ENCODE results near the gene SNX8.

The SNX8 gene

GRCh38 chr7:2220506-2220905 is 93.7 kb downstream of the SNX8 start:
- no peak overlapping the region for H2BK120ac ChIP-seq (ENCODE audit: insufficient read depth, low read length, poor library complexity)
- H3K9ac ChIP-seq (ENCODE audit: low read length): no peak overlapping the region
- H3K4me3 ChIP-seq (ENCODE audit: low read depth, low read length): no peak overlapping the region
- H3K9me3 ChIP-seq (ENCODE audit: insufficient read depth, low read depth, low read length): peaks cover 3% of the 10 kb centered on the region
- no peak overlapping the region for H3K14ac ChIP-seq (ENCODE audit: low read length)
- no peak overlapping the region for H2BK12ac ChIP-seq (ENCODE audit: low read length)
- no peak overlapping the region for H3K27ac ChIP-seq (ENCODE audit: low read depth, low read length)
- H3K23ac ChIP-seq (ENCODE audit: low read length): no peak overlapping the region
- H4K8ac ChIP-seq (ENCODE audit: low read depth, low read length): no peak overlapping the region
- H3K36me3 ChIP-seq (ENCODE audit: control insufficient read depth in 1 of 2, insufficient read depth in 2 of 2, low read length in 2 of 2): peaks cover 81 to 85% of the 10 kb centered on the region in 2 experiments
- H2AFZ ChIP-seq (ENCODE audit: insufficient read depth, low read length, poor library complexity): no peak overlapping the region
- H3K79me1 ChIP-seq (ENCODE audit: low read length): no peaks in the 10 kb centered on the region
- no peak overlapping the region for H3K4ac ChIP-seq (ENCODE audit: low read depth, low read length)
- no peaks in the 10 kb centered on the region for H3K27me3 ChIP-seq (ENCODE audit: insufficient read depth, low read length)
- H4K12ac ChIP-seq (ENCODE audit: low read depth, low read length): no peak overlapping the region
- H3K18ac ChIP-seq (ENCODE audit: low read length): no peak overlapping the region
- no peaks in the 10 kb centered on the region for H3K79me2 ChIP-seq (ENCODE audit: control insufficient read depth, insufficient read depth, low read length, poor library complexity)
- no peak overlapping the region for H3K4me2 ChIP-seq (ENCODE audit: low read length)
- no peak overlapping the region for H2AK5ac ChIP-seq (ENCODE audit: low read length)
- H4K91ac ChIP-seq (ENCODE audit: low read depth, low read length): no peak overlapping the region
- no peak overlapping the region for H2BK5ac ChIP-seq (ENCODE audit: low read depth, low read length, poor library complexity)
- no peak for DNase-seq
- WGBS (ENCODE audit: extremely low coverage, insufficient coverage, insufficient read length): no CpG with 5 or more reads among the region's 16 CpGs
- no peaks in the 10 kb centered on the region for H3K4me1 ChIP-seq (ENCODE audit: control insufficient read depth in 1 of 2, insufficient read depth in 2 of 2, low read length in 2 of 2)

- Histone ChIP-seq H2BK12ac (ENCODE audit: low read length) (no peak overlapping the region), H3K4me1 (ENCODE audit: control insufficient read depth in 1 of 2, insufficient read depth in 2 of 2, low read length in 2 of 2) (no peaks in the 10 kb centered on the region), H3K9me3 (ENCODE audit: insufficient read depth, low read depth, low read length) (peaks cover 2% of the 10 kb centered on the region), H3K14ac (ENCODE audit: low read length) (no peak overlapping the region), H3K27me3 (ENCODE audit: insufficient read depth, low read length) (no peaks in the 10 kb centered on the region), H2AFZ (ENCODE audit: insufficient read depth, low read length, poor library complexity) (no peak overlapping the region), H3K36me3 (ENCODE audit: control insufficient read depth in 1 of 2, insufficient read depth in 2 of 2, low read length in 2 of 2) (peaks cover 79 to 83% of the 10 kb centered on the region in 2 experiments), H3K79me1 (ENCODE audit: low read length) (no peaks in the 10 kb centered on the region), H3K79me2 (ENCODE audit: control insufficient read depth, insufficient read depth, low read length, poor library complexity) (no peaks in the 10 kb centered on the region), H3K4me2 (ENCODE audit: low read length) (no peak overlapping the region), H4K8ac (ENCODE audit: low read depth, low read length) (no peak overlapping the region), H2BK120ac (ENCODE audit: insufficient read depth, low read length, poor library complexity) (no peak overlapping the region), H2AK5ac (ENCODE audit: low read length) (no peak overlapping the region), H3K9ac (ENCODE audit: low read length) (no peak overlapping the region), H3K4ac (ENCODE audit: low read depth, low read length) (no peak overlapping the region), H3K27ac (ENCODE audit: low read depth, low read length) (no peak overlapping the region), H2BK5ac (ENCODE audit: low read depth, low read length, poor library complexity) (no peak overlapping the region), H4K91ac (ENCODE audit: low read depth, low read length) (no peak overlapping the region), H4K12ac (ENCODE audit: low read depth, low read length) (no peak overlapping the region), H3K18ac (ENCODE audit: low read length) (no peak overlapping the region), H3K23ac (ENCODE audit: low read length) (no peak overlapping the region), H3K4me3 (ENCODE audit: low read depth, low read length) (no peak overlapping the region)
- DNase-seq: no peak
- no CpG with 5 or more reads among the region's 19 CpGs for WGBS (ENCODE audit: extremely low coverage, insufficient coverage, insufficient read length)
Measured at GRCh38 chr7:2220030-2220429, 94.2 kb downstream of the SNX8 start.

GRCh38 chr7:2219606-2220005 is 94.6 kb downstream of the SNX8 start:
- WGBS (ENCODE audit: extremely low coverage, insufficient coverage, insufficient read length): no CpG with 5 or more reads among the region's 8 CpGs
- no peak overlapping the region for H3K4me3 ChIP-seq (ENCODE audit: low read depth, low read length)
- DNase-seq: no peak

GRCh38 chr7:2219136-2219535 is 95.1 kb downstream of the SNX8 start:
- Histone ChIP-seq H3K9ac (ENCODE audit: low read length) (no peak overlapping the region), H4K8ac (ENCODE audit: low read depth, low read length) (no peak overlapping the region), H3K36me3 (ENCODE audit: control insufficient read depth in 1 of 2, insufficient read depth in 2 of 2, low read length in 2 of 2) (peaks cover 77 to 81% of the 10 kb centered on the region in 2 experiments), H2AFZ (ENCODE audit: insufficient read depth, low read length, poor library complexity) (no peak overlapping the region), H3K23ac (ENCODE audit: low read length) (no peak overlapping the region), H2AK5ac (ENCODE audit: low read length) (no peak overlapping the region), H4K12ac (ENCODE audit: low read depth, low read length) (no peak overlapping the region), H2BK120ac (ENCODE audit: insufficient read depth, low read length, poor library complexity) (no peak overlapping the region), H3K27me3 (ENCODE audit: insufficient read depth, low read length) (no peaks in the 10 kb centered on the region), H4K91ac (ENCODE audit: low read depth, low read length) (no peak overlapping the region), H3K9me3 (ENCODE audit: insufficient read depth, low read depth, low read length) (peaks cover 4% of the 10 kb centered on the region), H2BK5ac (ENCODE audit: low read depth, low read length, poor library complexity) (no peak overlapping the region), H3K4me2 (ENCODE audit: low read length) (no peak overlapping the region), H3K79me1 (ENCODE audit: low read length) (no peaks in the 10 kb centered on the region), H3K4me3 (ENCODE audit: low read depth, low read length) (no peak overlapping the region), H3K4ac (ENCODE audit: low read depth, low read length) (no peak overlapping the region), H3K79me2 (ENCODE audit: control insufficient read depth, insufficient read depth, low read length, poor library complexity) (no peaks in the 10 kb centered on the region), H3K14ac (ENCODE audit: low read length) (no peak overlapping the region), H2BK12ac (ENCODE audit: low read length) (no peak overlapping the region), H3K27ac (ENCODE audit: low read depth, low read length) (no peak overlapping the region), H3K4me1 (ENCODE audit: control insufficient read depth in 1 of 2, insufficient read depth in 2 of 2, low read length in 2 of 2) (no peaks in the 10 kb centered on the region), H3K18ac (ENCODE audit: low read length) (no peak overlapping the region)
- no peak for DNase-seq
- WGBS (ENCODE audit: extremely low coverage, insufficient coverage, insufficient read length): no CpG with 5 or more reads among the region's 15 CpGs

More at GRCh38 chr7:2219606-2220005, 94.6 kb downstream of the SNX8 start:
- Histone ChIP-seq H2BK120ac (ENCODE audit: insufficient read depth, low read length, poor library complexity) (no peak overlapping the region), H3K27ac (ENCODE audit: low read depth, low read length) (no peak overlapping the region), H3K18ac (ENCODE audit: low read length) (no peak overlapping the region), H3K36me3 (ENCODE audit: control insufficient read depth in 1 of 2, insufficient read depth in 2 of 2, low read length in 2 of 2) (peaks cover 77 to 81% of the 10 kb centered on the region in 2 experiments), H4K12ac (ENCODE audit: low read depth, low read length) (no peak overlapping the region), H2AK5ac (ENCODE audit: low read length) (no peak overlapping the region), H3K9me3 (ENCODE audit: insufficient read depth, low read depth, low read length) (peaks cover 4% of the 10 kb centered on the region), H3K4me1 (ENCODE audit: control insufficient read depth in 1 of 2, insufficient read depth in 2 of 2, low read length in 2 of 2) (no peaks in the 10 kb centered on the region), H3K4me2 (ENCODE audit: low read length) (no peak overlapping the region), H3K79me2 (ENCODE audit: control insufficient read depth, insufficient read depth, low read length, poor library complexity) (no peaks in the 10 kb centered on the region), H3K14ac (ENCODE audit: low read length) (no peak overlapping the region), H2AFZ (ENCODE audit: insufficient read depth, low read length, poor library complexity) (no peak overlapping the region), H2BK12ac (ENCODE audit: low read length) (no peak overlapping the region), H3K9ac (ENCODE audit: low read length) (no peak overlapping the region), H3K4ac (ENCODE audit: low read depth, low read length) (no peak overlapping the region), H3K79me1 (ENCODE audit: low read length) (no peaks in the 10 kb centered on the region), H3K27me3 (ENCODE audit: insufficient read depth, low read length) (no peaks in the 10 kb centered on the region), H2BK5ac (ENCODE audit: low read depth, low read length, poor library complexity) (no peak overlapping the region), H4K8ac (ENCODE audit: low read depth, low read length) (no peak overlapping the region), H4K91ac (ENCODE audit: low read depth, low read length) (no peak overlapping the region), H3K23ac (ENCODE audit: low read length) (no peak overlapping the region)

All from trophoblast cell (in vitro differentiated cells and primary cell).